ENCODE data around the gene SLC26A11.

GRCh38 chr17:80173916-80174315 lies 46.3 kb upstream of the SLC26A11 start:
- TF ChIP-seq POLR2AphosphoS5 (IDR thresholded peaks at IDR 0.05) = no peak
- no peak for TF ChIP-seq CTCF (IDR thresholded peaks at IDR 0.05)

Measured in transverse colon (tissue), 4 donors.